ENCODE results near the gene BAIAP3. TPM values are rescaled to one million over a fixed set of nuclear protein-coding genes. Genes with fewer than 3 reads are reported as not detected.

Gene BAIAP3
- total RNA-seq, 1 experiment from 2014 or later, result 44.7 TPM

GRCh38 chr16:1290860-1291575 lies 42.4 kb upstream of the BAIAP3 start:
- CTCF ChIA-PET, result interaction anchor here (0.7 kb wide), 1 partner anchor 278 kb away, joined by 3 read pairs; no protein-coding TSS in a partner anchor

More at GRCh38 chr16:1290860-1291575, 42.4 kb upstream of the BAIAP3 start:
- ChIA-PET POLR2A (no interaction called here), RAD21 (ENCODE audit: low non-redundant PET in 1 of 2, low total read pairs in 2 of 2, uncharacterized antibody in 2 of 2, unreplicated experiment in 2 of 2) (no interaction called here)
- H3K9me3 ChIP-seq (ENCODE audit: control insufficient read depth in 1 of 2, insufficient read depth in 1 of 2, low read depth in 1 of 2, low read length in 2 of 2), result no peaks in the 10 kb centered on the region
- no TSS peak for BruUV-seq (replicated peaks)
- no peak overlapping the region for H3K9ac ChIP-seq (ENCODE audit: low read length)
- H3K4me2 ChIP-seq (ENCODE audit: low read length), result no peak overlapping the region
- H4K20me1 ChIP-seq (ENCODE audit: insufficient read depth), result no peaks in the 10 kb centered on the region
- no peaks in the 10 kb centered on the region for H3K9me2 ChIP-seq (ENCODE audit: insufficient read depth)
- no peaks in the 10 kb centered on the region for H3K36me3 ChIP-seq (ENCODE audit: control insufficient read depth in 1 of 2, insufficient read depth in 2 of 2, low read length in 2 of 2)
- DNase-seq (ENCODE audit: low read depth, low spot score) (no peak), ATAC-seq (no peak)
- TF ChIP-seq ZNF274 (IDR thresholded peaks at IDR 0.05; ENCODE audit: low read depth, low read length), result no peak
- TF ChIP-seq FOSL1 (IDR thresholded peaks at IDR 0.05; ENCODE audit: low read depth), result no peak
- no peak for TF ChIP-seq ZFX (IDR thresholded peaks at IDR 0.05)
- TF ChIP-seq SRF (IDR thresholded peaks at IDR 0.05; ENCODE audit: low read depth), result no peak
- no peak for TF ChIP-seq ELF1 (IDR thresholded peaks at IDR 0.05; ENCODE audit: borderline replicate concordance, low read depth)
- TF ChIP-seq CEBPB (IDR thresholded peaks at IDR 0.05; ENCODE audit: low read depth), result no peak
- TF ChIP-seq SP1 (IDR thresholded peaks at IDR 0.05; ENCODE audit: low read depth), result no peak
- TF ChIP-seq EZH2 (IDR thresholded peaks at IDR 0.05), result no peak
- TF ChIP-seq REST (IDR thresholded peaks at IDR 0.05; ENCODE audit: low read depth), result no peak
- no peaks in the 10 kb centered on the region for H3K79me2 ChIP-seq (ENCODE audit: insufficient read depth, low read length)
- H3K4me3 ChIP-seq (replicated peaks in 1 of 2; ENCODE audit: low read depth in 1 of 2, low read length in 2 of 2), result no peak overlapping the region
- no peaks in the 10 kb centered on the region for H3K27me3 ChIP-seq (ENCODE audit: insufficient read depth, low read length)
- intact Hi-C loops (cut with micrococcal nuclease), result no loop called here
- H3K27ac ChIP-seq (ENCODE audit: low read depth, low read length), result no peak overlapping the region
- H2AFZ ChIP-seq (ENCODE audit: low read depth, low read length, poor library complexity, severe bottlenecking), result no peak overlapping the region
- peaks cover 14 to 44% of the 10 kb centered on the region in 2 experiments for H3K4me1 ChIP-seq (ENCODE audit: control insufficient read depth in 1 of 2, insufficient read depth in 2 of 2, low read length in 2 of 2)
